ENCODE results near the gene TOGARAM2.

The TOGARAM2 gene

GRCh38 chr2:29054430-29054829 lies 73.3 kb downstream of the TOGARAM2 start:
- no peak for DNase-seq (ENCODE audit: low read depth)

GRCh38 chr2:29055601-29056000 lies 74.5 kb downstream of the TOGARAM2 start:
- no peak for DNase-seq (ENCODE audit: low read depth)

DNA sequence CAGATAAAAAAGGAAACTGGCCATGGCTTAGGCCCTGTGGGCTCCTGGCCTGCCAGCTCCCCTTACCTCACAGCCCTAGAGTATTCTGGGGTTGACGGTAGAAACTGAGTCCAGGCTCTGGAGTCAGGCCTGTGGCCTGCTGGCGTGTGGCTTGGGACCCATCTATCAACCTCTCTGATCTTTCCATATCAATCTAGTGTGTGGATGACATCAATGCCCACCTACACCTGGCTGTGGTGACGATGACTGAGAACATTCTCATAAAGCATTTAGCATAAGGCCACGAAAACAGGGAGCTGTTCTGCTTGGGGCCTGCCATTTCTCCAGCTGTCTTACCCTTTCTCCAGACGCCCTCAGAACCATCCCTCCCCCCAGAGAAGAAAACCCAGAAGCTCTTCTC lies 75.4 kb downstream of the TOGARAM2 start:
- no peak for DNase-seq (ENCODE audit: low read depth)

DNA sequence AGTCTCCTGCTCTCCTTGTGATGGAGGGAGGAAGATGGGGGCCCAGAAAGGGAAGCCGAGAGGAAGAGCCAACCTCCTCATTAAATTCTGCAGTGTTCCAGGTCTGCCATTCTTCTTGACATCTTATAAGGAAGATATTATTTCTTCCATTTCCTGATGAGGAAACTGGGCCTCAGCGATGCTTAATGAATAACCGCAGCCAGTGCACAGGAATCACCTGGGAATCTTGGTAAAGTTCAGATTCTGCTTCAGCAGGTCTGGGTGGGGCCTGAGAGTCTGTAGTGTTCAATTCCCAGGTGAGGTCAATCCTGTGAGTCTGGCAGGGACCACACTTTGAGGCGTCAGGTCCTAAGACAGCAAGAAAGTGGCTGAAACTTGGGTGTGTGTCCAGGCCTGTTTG lies 75.9 kb downstream of the TOGARAM2 start:
- DNase-seq (ENCODE audit: low read depth): no peak

DNA sequence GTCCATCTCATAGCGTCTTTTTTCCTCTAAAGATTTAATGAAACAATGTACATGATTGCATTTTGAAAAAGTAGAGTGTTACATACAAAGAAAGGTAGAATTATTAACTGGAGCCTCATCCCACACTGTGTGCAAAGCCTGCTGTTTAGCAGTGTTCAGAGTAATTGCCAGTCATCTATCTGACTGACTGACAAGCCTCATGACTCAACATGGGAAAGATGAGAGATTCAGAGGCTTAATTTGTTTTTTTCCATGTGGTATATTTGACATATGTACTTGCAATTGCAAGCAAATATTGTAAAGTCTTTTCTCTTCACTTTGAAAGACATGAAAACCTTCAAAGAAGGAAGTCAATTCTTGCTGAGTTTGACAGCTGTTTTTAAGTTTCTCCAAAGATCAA lies 78.5 kb downstream of the TOGARAM2 start:
- DNase-seq (ENCODE audit: low read depth): no peak

- DNase-seq (ENCODE audit: low read depth): no peak
Observed at GRCh38 chr2:29060441-29060840, 79.3 kb downstream of the TOGARAM2 start.

- DNase-seq (ENCODE audit: low read depth): no peak
Observed at GRCh38 chr2:29061176-29061575, 80.1 kb downstream of the TOGARAM2 start.

DNA sequence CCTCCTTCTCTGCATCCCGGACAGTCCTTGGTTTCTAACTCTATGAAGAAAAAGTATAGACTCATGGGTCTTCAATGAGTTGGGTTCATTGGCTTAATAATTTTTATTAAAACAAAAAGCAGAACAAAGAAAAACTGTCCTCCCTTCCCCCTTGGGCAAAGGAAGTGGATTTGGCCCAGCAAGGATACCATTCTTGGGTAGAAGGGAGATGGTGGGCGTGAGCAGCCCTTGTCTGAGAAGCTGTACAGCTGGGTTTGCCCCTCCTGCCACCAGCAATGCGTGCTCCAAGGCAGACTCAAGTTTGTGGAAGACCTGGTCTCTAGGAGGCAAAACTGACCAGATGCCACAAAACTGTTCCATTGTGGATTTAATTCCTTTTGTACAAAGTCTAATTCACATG lies 80.5 kb downstream of the TOGARAM2 start:
- DNase-seq (ENCODE audit: low read depth): no peak

- no peak for DNase-seq (ENCODE audit: low read depth)
Observed at GRCh38 chr2:29062371-29062770, 81.3 kb downstream of the TOGARAM2 start.

- DNase-seq (ENCODE audit: low read depth): no peak
Observed at GRCh38 chr2:29063056-29063455, 82.0 kb downstream of the TOGARAM2 start.

- DNase-seq (ENCODE audit: low read depth): peak; percentile 60
Observed at GRCh38 chr2:29063646-29064345, 82.7 kb downstream of the TOGARAM2 start.

DNA sequence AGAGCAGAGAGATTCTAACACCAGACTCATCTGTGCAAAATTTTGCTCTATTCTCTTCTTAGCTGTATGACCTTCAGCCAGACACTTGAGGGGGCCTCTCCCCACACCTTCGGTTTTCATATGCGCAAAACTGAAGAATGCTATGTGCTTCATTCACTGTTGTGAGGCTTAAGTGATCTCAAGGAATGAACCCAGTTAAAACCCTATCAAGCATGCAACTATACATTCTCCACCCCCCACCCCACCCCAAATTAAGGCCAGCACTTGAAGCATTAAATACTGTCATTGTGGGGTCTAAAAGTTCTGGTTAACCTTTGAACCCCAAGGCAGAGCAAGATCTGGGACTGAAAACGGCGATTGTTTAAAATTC lies 83.2 kb downstream of the TOGARAM2 start:
- DNase-seq (ENCODE audit: low read depth): no peak

DNA sequence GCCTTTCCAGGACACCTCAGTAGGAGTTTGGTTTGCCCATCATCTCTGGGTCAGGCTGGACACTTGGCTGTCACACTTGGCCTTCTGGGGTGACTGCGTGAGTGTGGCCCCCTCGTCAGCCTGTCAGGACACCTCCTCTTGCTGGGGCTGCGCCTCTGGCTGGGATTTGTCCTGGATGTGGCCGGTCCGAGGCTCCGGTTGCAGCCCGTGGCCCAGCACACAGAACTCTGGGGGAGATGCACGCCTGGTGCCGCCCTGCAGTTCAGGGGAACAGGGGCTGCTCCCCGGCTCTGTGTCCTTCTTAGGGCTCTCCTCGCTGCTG lies 83.6 kb downstream of the TOGARAM2 start:
- DNase-seq (ENCODE audit: low read depth): no peak

GRCh38 chr2:29065068-29065811 lies 84.1 kb downstream of the TOGARAM2 start:
- DNase-seq (ENCODE audit: low read depth): no peak

GRCh38 chr2:29066271-29066860 lies 85.3 kb downstream of the TOGARAM2 start:
- DNase-seq (ENCODE audit: low read depth): peak; percentile 30

GRCh38 chr2:29066997-29067605 lies 86.0 kb downstream of the TOGARAM2 start:
- peak; percentile 6 for DNase-seq (ENCODE audit: low read depth)

- peak; percentile 8 for DNase-seq (ENCODE audit: low read depth)
Observed at GRCh38 chr2:29068513-29068912, 87.4 kb downstream of the TOGARAM2 start.

DNA sequence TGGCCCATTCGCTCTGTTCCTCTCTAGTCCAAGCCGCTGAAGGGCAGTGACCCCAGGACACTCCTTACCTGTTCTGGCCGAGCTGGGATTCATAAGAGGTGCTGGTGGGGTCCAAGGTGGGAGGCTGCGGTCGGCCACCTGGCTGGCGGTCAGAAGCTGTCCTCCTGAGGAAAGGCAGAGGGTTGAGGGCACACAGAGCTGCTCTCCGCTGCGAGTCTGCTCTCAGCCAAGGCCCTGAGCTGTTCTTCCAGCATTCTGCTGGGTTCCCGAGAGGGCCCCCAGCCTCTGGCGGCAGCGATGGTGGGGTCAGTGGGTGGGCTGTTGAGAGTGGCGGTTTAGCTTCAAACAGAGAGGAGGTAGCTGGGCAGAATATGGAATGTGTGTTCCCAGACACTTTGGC lies 89.4 kb downstream of the TOGARAM2 start:
- no peak for DNase-seq (ENCODE audit: low read depth)

- no peak for DNase-seq (ENCODE audit: low read depth)
Observed at GRCh38 chr2:29071032-29071975, 90.2 kb downstream of the TOGARAM2 start.

GRCh38 chr2:29072251-29072650 lies 91.2 kb downstream of the TOGARAM2 start:
- DNase-seq (ENCODE audit: low read depth): no peak

- no peak for DNase-seq (ENCODE audit: low read depth)
Observed at GRCh38 chr2:29072971-29073725, 92.0 kb downstream of the TOGARAM2 start.
